MM.1S (cell line): ENCODE results near the gene ST13.

ENCODE experiments used
- DNase-seq: peaks from one replicate; pipeline ENCODE4 v3.0.0-alpha.2; 2015
- H2AFZ ChIP-seq: fragments of 300-600 bp; sonication (generic); 2 replicates; pipeline ENCODE4 v1.6.0; 2016; ENCODE audit warnings: antibody characterized with exemption, low read length
- H3F3A ChIP-seq: fragments of 300-600 bp; sonication (generic); 2 replicates; pipeline ENCODE4 v1.6.1; 2016; ENCODE audit warnings: mild to moderate bottlenecking, antibody characterized with exemption, low read length, moderate library complexity, mixed read lengths; ENCODE audit not compliant: insufficient read depth
- H3K27ac ChIP-seq: fragments of 300-600 bp; sonication (generic); 2 replicates; pipeline ENCODE4 v1.5.1; 2016; ENCODE audit warnings: mild to moderate bottlenecking, low read length
- H3K27me3 ChIP-seq: fragments of 300-600 bp; sonication (generic); replicated peaks from 2 replicates; pipeline ENCODE4 v1.6.0; 2016; ENCODE audit warnings: low read length; ENCODE audit not compliant: insufficient read depth
- H3K36me3 ChIP-seq: fragments of 300-600 bp; sonication (generic); replicated peaks from 2 replicates; pipeline ENCODE4 v1.6.1; 2016; ENCODE audit warnings: mild to moderate bottlenecking, low read length, mixed read lengths; ENCODE audit not compliant: insufficient read depth
- H3K4me1 ChIP-seq: fragments of 300-600 bp; sonication (generic); 2 replicates; pipeline ENCODE4 v1.6.1; 2016; ENCODE audit warnings: low read length, mixed read lengths
- H3K4me2 ChIP-seq: fragments of 300-600 bp; sonication (generic); 2 replicates; pipeline ENCODE4 v1.6.0; 2016; ENCODE audit warnings: low read depth, low read length
- H3K4me3 ChIP-seq: fragments of 300-600 bp; sonication (generic); 2 replicates; pipeline ENCODE4 v1.5.1; 2016; ENCODE audit warnings: low read length, mixed read lengths
- H3K79me2 ChIP-seq: fragments of 300-600 bp; sonication (generic); 2 replicates; pipeline ENCODE4 v1.6.1; 2016; ENCODE audit warnings: mixed run types, low read length, mixed read lengths
- H3K9ac ChIP-seq: fragments of 300-600 bp; sonication (generic); 2 replicates; pipeline ENCODE4 v1.6.1; 2016; ENCODE audit warnings: low read length, mixed read lengths
- H3K9me2 ChIP-seq: fragments of 300-600 bp; sonication (generic); replicated peaks from 2 replicates; pipeline ENCODE4 v1.6.1; 2016; ENCODE audit warnings: mild to moderate bottlenecking, low read length, mixed read lengths; ENCODE audit not compliant: insufficient read depth
- H3K9me3 ChIP-seq: fragments of 300-600 bp; sonication (generic); replicated peaks from 2 replicates; pipeline ENCODE4 v1.6.1; 2016; ENCODE audit warnings: mild to moderate bottlenecking, low read length, mixed read lengths; ENCODE audit not compliant: insufficient read depth
- H4K20me1 ChIP-seq: fragments of 300-600 bp; sonication (generic); 2 replicates; pipeline ENCODE4 v1.6.1; 2016; ENCODE audit warnings: mild to moderate bottlenecking, low read length, moderate library complexity, mixed read lengths; ENCODE audit not compliant: insufficient read depth
- EZH2 ChIP-seq: fragments of 300-600 bp; sonication (generic); optimal IDR thresholded peaks from 2 replicates; pipeline ENCODE3; 2017; ENCODE audit warnings: low read depth, mild to moderate bottlenecking, antibody characterized with exemption, low read length, mixed read lengths
- EZH2phosphoT487 ChIP-seq: fragments of 300-600 bp; sonication (generic); IDR thresholded peaks from 2 replicates; pipeline ENCODE4 v1.6.1; 2018; ENCODE audit warnings: antibody characterized with exemption, low read length
- TF ChIP-seq, protein P1 (sequence below): fragments of 300-600 bp; sonication (generic); IDR thresholded peaks from 2 replicates; pipeline ENCODE4 v1.5.1; 2016; ENCODE audit warnings: antibody characterized with exemption, low read length, mixed read lengths

Gene ST13

DNA sequence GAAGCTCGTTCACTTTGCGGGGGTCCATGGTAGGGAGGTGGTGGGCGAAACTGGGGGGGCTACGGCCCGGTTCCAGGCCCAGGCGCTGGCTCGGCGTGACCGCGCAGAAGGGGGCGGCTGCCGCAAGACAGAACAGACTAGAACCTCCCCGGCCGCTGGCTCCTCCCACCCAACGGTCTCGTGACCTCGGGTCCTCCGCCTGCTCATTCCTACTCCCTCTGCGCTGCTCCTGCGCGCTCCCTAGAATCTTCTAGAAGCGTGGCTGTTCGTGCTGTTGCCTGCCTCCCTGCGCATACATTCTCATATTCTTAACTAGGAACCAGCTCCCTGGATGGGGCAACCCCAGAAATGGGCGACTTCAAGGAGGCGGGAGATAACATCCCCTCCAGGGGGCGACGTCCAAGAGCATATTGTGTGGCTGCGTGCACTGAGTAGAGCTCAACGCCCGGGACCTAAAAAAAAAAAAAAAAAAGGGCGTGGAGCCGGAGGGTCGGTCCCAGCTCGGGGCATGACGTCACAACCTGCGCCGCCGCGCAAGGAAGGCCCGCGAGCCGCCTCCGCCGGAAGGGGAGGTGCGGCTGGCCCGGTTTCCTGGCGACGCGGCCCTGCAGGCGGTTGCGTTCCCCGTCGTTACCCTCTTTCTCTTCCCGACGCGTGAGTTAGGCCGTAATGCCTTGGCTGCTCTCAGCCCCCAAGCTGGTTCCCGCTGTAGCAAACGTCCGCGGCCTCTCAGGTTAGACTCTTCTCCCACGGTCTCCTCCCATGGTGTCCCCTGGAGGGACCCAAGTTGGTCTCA lies at the start of gene ST13, which contains the start of gene XPNPEP3:
Gene ST13, minus strand, starts transcription at position 127 of the 796 bp plus-strand sequence. Its CDS starts 99 bp downstream, at position 28.
Gene XPNPEP3, plus strand, starts transcription at position 636 of the 796 bp plus-strand sequence. Its CDS starts 34 bp downstream, at position 670.
- H3K4me1 ChIP-seq = peaks cover 14% of the 10 kb centered on the region
- peak within 1 kb of the TSS; percentile 96 for H3K9ac ChIP-seq
- DNase-seq = peak; percentile 97
- peak within 1 kb of the TSS; percentile 85 for H3K4me2 ChIP-seq
- TF ChIP-seq, protein P1, sequence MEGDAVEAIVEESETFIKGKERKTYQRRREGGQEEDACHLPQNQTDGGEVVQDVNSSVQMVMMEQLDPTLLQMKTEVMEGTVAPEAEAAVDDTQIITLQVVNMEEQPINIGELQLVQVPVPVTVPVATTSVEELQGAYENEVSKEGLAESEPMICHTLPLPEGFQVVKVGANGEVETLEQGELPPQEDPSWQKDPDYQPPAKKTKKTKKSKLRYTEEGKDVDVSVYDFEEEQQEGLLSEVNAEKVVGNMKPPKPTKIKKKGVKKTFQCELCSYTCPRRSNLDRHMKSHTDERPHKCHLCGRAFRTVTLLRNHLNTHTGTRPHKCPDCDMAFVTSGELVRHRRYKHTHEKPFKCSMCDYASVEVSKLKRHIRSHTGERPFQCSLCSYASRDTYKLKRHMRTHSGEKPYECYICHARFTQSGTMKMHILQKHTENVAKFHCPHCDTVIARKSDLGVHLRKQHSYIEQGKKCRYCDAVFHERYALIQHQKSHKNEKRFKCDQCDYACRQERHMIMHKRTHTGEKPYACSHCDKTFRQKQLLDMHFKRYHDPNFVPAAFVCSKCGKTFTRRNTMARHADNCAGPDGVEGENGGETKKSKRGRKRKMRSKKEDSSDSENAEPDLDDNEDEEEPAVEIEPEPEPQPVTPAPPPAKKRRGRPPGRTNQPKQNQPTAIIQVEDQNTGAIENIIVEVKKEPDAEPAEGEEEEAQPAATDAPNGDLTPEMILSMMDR = no peak
- no peak for TF ChIP-seq EZH2
- TF ChIP-seq EZH2phosphoT487 = no peak
- H3F3A ChIP-seq = peaks cover 5% of the 10 kb centered on the region; the same call in 1 of the 2 replicates
- no peaks in the 10 kb centered on the region; the same call in 1 of the 2 replicates for H3K36me3 ChIP-seq
- H3K79me2 ChIP-seq = peaks cover 82% of the 10 kb centered on the region
- H3K27me3 ChIP-seq = no peaks in the 10 kb centered on the region
- H3K4me3 ChIP-seq = peak within 1 kb of the TSS; percentile 100
- H3K27ac ChIP-seq = peak within 1 kb of the TSS; percentile 95
- H2AFZ ChIP-seq = peak within 1 kb of the TSS; percentile 94
- no peaks in the 10 kb centered on the region for H3K9me3 ChIP-seq
- H4K20me1 ChIP-seq = no peaks in the 10 kb centered on the region; the same call in 1 of the 2 replicates
- H3K9me2 ChIP-seq = no peaks in the 10 kb centered on the region

- no peak overlapping the region for H3K4me2 ChIP-seq
Observed at GRCh38 chr22:40904101-40904500, 47.7 kb upstream of the ST13 start.

GRCh38 chr22:40898850-40899357 lies 42.5 kb upstream of the ST13 start:
- H3K9me3 ChIP-seq = no peaks in the 10 kb centered on the region
- no peaks in the 10 kb centered on the region for H3K4me1 ChIP-seq
- no peaks in the 10 kb centered on the region for H3K9me2 ChIP-seq
- no peaks in the 10 kb centered on the region for H3K27me3 ChIP-seq
- peak overlapping the region; percentile 35; the same call in 1 of the 2 replicates for H3K4me2 ChIP-seq
- H4K20me1 ChIP-seq = no peaks in the 10 kb centered on the region
- peak overlapping the region; percentile 14; the same call in 1 of the 2 replicates for H2AFZ ChIP-seq
- no peaks in the 10 kb centered on the region for H3K36me3 ChIP-seq
- 0 out of 2 replicates have a peak overlapping the region, but pooled peaks have one; percentile 8 for H3K4me3 ChIP-seq
- H3K27ac ChIP-seq = no peak overlapping the region
- DNase-seq = peak; percentile 75
- 0 out of 2 replicates have a peak, but pooled peaks cover 4% of the 10 kb centered on the region for H3F3A ChIP-seq
- no peaks in the 10 kb centered on the region for H3K79me2 ChIP-seq
- H3K9ac ChIP-seq = no peak overlapping the region; the same call in 1 of the 2 replicates
- no peak for TF ChIP-seq EZH2phosphoT487
- TF ChIP-seq, protein P1 = peak; percentile 69
- no peak for TF ChIP-seq EZH2

More at GRCh38 chr22:40904101-40904500, 47.7 kb upstream of the ST13 start:
- Histone ChIP-seq H3F3A (no peaks in the 10 kb centered on the region), H3K27ac (no peak overlapping the region), H3K79me2 (no peaks in the 10 kb centered on the region), H3K27me3 (no peaks in the 10 kb centered on the region), H3K9me3 (no peaks in the 10 kb centered on the region), H3K36me3 (no peaks in the 10 kb centered on the region), H3K4me1 (no peaks in the 10 kb centered on the region), H3K4me3 (no peak overlapping the region), H2AFZ (no peak overlapping the region), H3K9ac (no peak overlapping the region), H3K9me2 (no peaks in the 10 kb centered on the region), H4K20me1 (no peaks in the 10 kb centered on the region)
- no peak for DNase-seq
- no peak for TF ChIP-seq EZH2phosphoT487
- no peak for TF ChIP-seq EZH2
- TF ChIP-seq, protein P1 = no peak
